H1 (cell line): ENCODE results near the gene ADARB2. TPM values are rescaled to one million over a fixed set of nuclear protein-coding genes. Genes with fewer than 3 reads are reported as not detected.

Source experiments
- CTCF ChIA-PET: fragments of 300-600 bp; sonication (Branson Sonifier 250); formaldehyde crosslinking; loops from one replicate; lab custom pipeline; 2021; ENCODE audit not compliant: partially characterized antibody; lab: Charles Lee
- POLR2A ChIA-PET: fragments of 300-600 bp; sonication (Branson Sonifier 250); formaldehyde crosslinking; loops from one replicate; lab custom pipeline; 2021; ENCODE audit warnings: inconsistent platforms; ENCODE audit not compliant: partially characterized antibody; lab: Charles Lee
- DNase-seq, 2 experiments: peaks; one replicate each; pipeline versions ENCODE4 v3.0.0 to v3.0.0-alpha.2; 2010 to 2022; ENCODE audit warnings: low spot score in 2 of 2, low read depth in 1 of 2, mixed read lengths in 1 of 2
- FAIRE-seq: peaks from 2 replicates; lab custom pipeline; 2011; peaks lifted over from hg19 to GRCh38; lab: Jason Lieb, UNC
- H2AFZ ChIP-seq: 2 replicates; pipeline ENCODE4 v1.8.1; 2012; ENCODE audit warnings: low read length, inconsistent platforms
- H2AK5ac ChIP-seq: 2 replicates; pipeline ENCODE4 v1.6.1; 2013; ENCODE audit warnings: low read depth, low read length
- H2BK120ac ChIP-seq: replicated peaks from 2 replicates; pipeline ENCODE3; 2013; ENCODE audit warnings: low read depth, low read length, inconsistent platforms
- H2BK12ac ChIP-seq: 2 replicates; pipeline ENCODE4 v1.6.1; 2013; ENCODE audit warnings: low read depth, low read length
- H2BK15ac ChIP-seq: 2 replicates; pipeline ENCODE4 v1.6.1; 2013; ENCODE audit warnings: low read length
- H2BK20ac ChIP-seq: 2 replicates; pipeline ENCODE4 v1.6.1; 2013; ENCODE audit warnings: low read length
- H2BK5ac ChIP-seq: 2 replicates; pipeline ENCODE4 v1.6.1; 2013; ENCODE audit warnings: low read depth, low read length
- H3K14ac ChIP-seq: 2 replicates; pipeline ENCODE4 v1.6.1; 2013; ENCODE audit warnings: inconsistent platforms; ENCODE audit not compliant: insufficient read length
- H3K18ac ChIP-seq: 2 replicates; pipeline ENCODE4 v1.6.1; 2013; ENCODE audit warnings: low read length; ENCODE audit errors: extremely low read depth
- H3K23ac ChIP-seq: 2 replicates; pipeline ENCODE4 v1.6.1; 2013; ENCODE audit warnings: inconsistent platforms; ENCODE audit not compliant: insufficient read length
- H3K23me2 ChIP-seq: 2 replicates; pipeline ENCODE4 v1.6.1; 2013; ENCODE audit warnings: low read depth, low read length
- H3K27ac ChIP-seq: 2 replicates; pipeline ENCODE4 v1.6.1; 2011; ENCODE audit warnings: low read depth, low read length, inconsistent platforms
- H3K27me3 ChIP-seq, 4 experiments: replicated peaks in 1 of 4; 1 replicate in 1 of 4; 2 replicates in 3 of 4; pipeline versions ENCODE4 v1.6.1 to v1.8.1; 2011 to 2013; ENCODE audit warnings: low read length in 3 of 4, mild to moderate bottlenecking in 3 of 4, inconsistent platforms in 2 of 4, mixed read lengths in 2 of 4, moderate library complexity in 1 of 4; ENCODE audit not compliant: control insufficient read depth in 3 of 4, insufficient read depth in 3 of 4; ENCODE audit errors: extremely low read depth in 1 of 4
- H3K36me3 ChIP-seq, 4 experiments: 2 replicates each; pipeline versions ENCODE4 v1.6.1 to v1.8.1; 2011 to 2013; ENCODE audit warnings: mild to moderate bottlenecking in 4 of 4, low read length in 3 of 4, moderate library complexity in 2 of 4, control low read depth in 1 of 4, inconsistent platforms in 1 of 4; ENCODE audit not compliant: insufficient read depth in 4 of 4, control insufficient read depth in 2 of 4
- H3K4ac ChIP-seq: replicated peaks from 2 replicates; pipeline ENCODE3; 2013; ENCODE audit warnings: low read length, low read depth, mixed read lengths, inconsistent platforms; ENCODE audit not compliant: insufficient read length
- H3K4me1 ChIP-seq, 4 experiments: replicated peaks in 1 of 4; 1 replicate in 1 of 4; 2 replicates in 3 of 4; pipeline versions ENCODE4 v1.6.1 to v1.8.1; 2011 to 2013; ENCODE audit warnings: low read length in 3 of 4, inconsistent platforms in 2 of 4, mixed read lengths in 1 of 4; ENCODE audit not compliant: insufficient read depth in 4 of 4, control insufficient read depth in 3 of 4
- H3K4me2 ChIP-seq, 2 experiments: 2 replicates each; pipeline versions ENCODE4 v1.6.1 to v1.8.1; 2011 to 2013; ENCODE audit warnings: low read depth in 2 of 2, low read length in 2 of 2, control low read depth in 1 of 2, inconsistent platforms in 1 of 2, mild to moderate bottlenecking in 1 of 2; ENCODE audit not compliant: insufficient read depth in 1 of 2
- H3K4me3 ChIP-seq, 4 experiments: fragments of 200-600, 300-600 bp in 1 of 4; sonication (generic), shearing (Covaris generic), sonication (Bioruptor Twin) in 1 of 4; 2 replicates each; pipeline versions ENCODE4 v1.5.1 to v1.8.1; 2011 to 2016; ENCODE audit warnings: low read length in 4 of 4, low read depth in 3 of 4, control low read depth in 2 of 4, inconsistent platforms in 2 of 4, mild to moderate bottlenecking in 2 of 4, mixed read lengths in 1 of 4, moderate library complexity in 1 of 4; ENCODE audit not compliant: insufficient read depth in 2 of 4; ENCODE audit errors: extremely low read depth in 1 of 4
- H3K56ac ChIP-seq: replicated peaks from 2 replicates; pipeline ENCODE3; 2013; ENCODE audit warnings: low read depth, mild to moderate bottlenecking, mixed read lengths, low read length, inconsistent platforms; ENCODE audit not compliant: insufficient read length
- H3K79me1 ChIP-seq: 2 replicates; pipeline ENCODE4 v1.6.1; 2013; ENCODE audit warnings: low read depth, low read length, control low read depth
- H3K79me2 ChIP-seq, 2 experiments: 2 replicates each; pipeline versions ENCODE4 v1.6.1 to v1.8.1; 2012 to 2013; ENCODE audit warnings: low read length in 2 of 2, mild to moderate bottlenecking in 2 of 2, inconsistent platforms in 1 of 2; ENCODE audit not compliant: insufficient read depth in 2 of 2, control insufficient read depth in 1 of 2
- H3K9ac ChIP-seq, 4 experiments: replicated peaks in 1 of 4; 1 replicate in 1 of 4; 2 replicates in 3 of 4; pipeline versions ENCODE4 v1.6.1 to v1.8.1; 2011 to 2013; ENCODE audit warnings: low read depth in 3 of 4, low read length in 3 of 4, control low read depth in 2 of 4, mild to moderate bottlenecking in 2 of 4, moderate library complexity in 2 of 4, inconsistent platforms in 1 of 4; ENCODE audit errors: extremely low read depth in 1 of 4
- H3K9me3 ChIP-seq, 2 experiments: 2 replicates each; pipeline versions ENCODE4 v1.6.1 to v1.8.1; 2012 to 2013; ENCODE audit warnings: mild to moderate bottlenecking in 2 of 2, moderate library complexity in 2 of 2, control low read depth in 1 of 2, inconsistent platforms in 1 of 2, low read depth in 1 of 2, low read length in 1 of 2, mixed read lengths in 1 of 2; ENCODE audit not compliant: insufficient read depth in 2 of 2
- H4K20me1 ChIP-seq, 2 experiments: replicated peaks in 1 of 2; 2 replicates each; pipeline versions ENCODE3 to v1.8.1; 2011 to 2013; ENCODE audit warnings: inconsistent platforms in 2 of 2, low read length in 2 of 2, mild to moderate bottlenecking in 1 of 2; ENCODE audit not compliant: insufficient read depth in 2 of 2, control insufficient read depth in 1 of 2
- H4K5ac ChIP-seq: 2 replicates; pipeline ENCODE4 v1.6.1; 2013; ENCODE audit warnings: low read length, low read depth, mixed read lengths, inconsistent platforms; ENCODE audit not compliant: insufficient read length
- H4K8ac ChIP-seq: 2 replicates; pipeline ENCODE4 v1.8.0; 2013; ENCODE audit warnings: mild to moderate bottlenecking, moderate library complexity, low read length, inconsistent platforms; ENCODE audit not compliant: insufficient read depth; ENCODE audit errors: extremely low read depth
- H4K91ac ChIP-seq: replicated peaks from 2 replicates; pipeline ENCODE3; 2013; ENCODE audit warnings: low read length, mixed read lengths, inconsistent platforms; ENCODE audit not compliant: insufficient read length
- ATF2 ChIP-seq: IDR thresholded peaks from 2 replicates; pipeline ENCODE4 v1.6.1; 2012; ENCODE audit warnings: low read length, inconsistent platforms
- BCL11A ChIP-seq, 2 experiments: IDR thresholded peaks; one replicate each; pipeline ENCODE4 v1.6.1; 2011; ENCODE audit warnings: low read depth in 2 of 2, low read length in 2 of 2, mild to moderate bottlenecking in 2 of 2
- CHD2 ChIP-seq: IDR thresholded peaks from 2 replicates; pipeline ENCODE4 v1.6.1; 2012; ENCODE audit warnings: low read length, improper control_type of control experiment
- CTBP2 ChIP-seq: IDR thresholded peaks from 2 replicates; pipeline ENCODE4 v1.7.0; 2011; ENCODE audit warnings: borderline replicate concordance, mild to moderate bottlenecking, moderate library complexity, mixed read lengths, low read length; ENCODE audit not compliant: insufficient read depth, insufficient read length
- E2F6 ChIP-seq: IDR thresholded peaks from 2 replicates; pipeline ENCODE4 v1.6.1; 2012; ENCODE audit warnings: inconsistent platforms
- EP300 ChIP-seq, 2 experiments: IDR thresholded peaks; 1 replicate in 1 of 2; 2 replicates in 1 of 2; pipeline ENCODE4 v1.6.1; 2011 to 2012; ENCODE audit warnings: low read depth in 2 of 2, low read length in 2 of 2, mild to moderate bottlenecking in 2 of 2, borderline replicate concordance in 1 of 2, inconsistent platforms in 1 of 2, moderate library complexity in 1 of 2
- FOSL1 ChIP-seq: IDR thresholded peaks from 2 replicates; pipeline ENCODE4 v1.6.1; 2011; ENCODE audit warnings: mild to moderate bottlenecking, low read depth, low read length, moderate library complexity; ENCODE audit not compliant: insufficient read depth
- MAX ChIP-seq: IDR thresholded peaks from 2 replicates; pipeline ENCODE4 v1.6.1; 2012; ENCODE audit warnings: inconsistent platforms
- POLR2A ChIP-seq, 2 experiments: IDR thresholded peaks; 1 replicate in 1 of 2; 2 replicates in 1 of 2; pipeline ENCODE4 v1.6.1; 2011; ENCODE audit warnings: low read depth in 2 of 2, low read length in 2 of 2, mild to moderate bottlenecking in 2 of 2; ENCODE audit errors: control extremely low read depth in 1 of 2
- POU5F1 ChIP-seq: IDR thresholded peaks from 2 replicates; pipeline ENCODE4 v1.6.1; 2011; ENCODE audit warnings: low read depth, mild to moderate bottlenecking, low read length, moderate library complexity
- SP2 ChIP-seq: IDR thresholded peaks from 2 replicates; pipeline ENCODE4 v1.6.1; 2012; ENCODE audit warnings: mild to moderate bottlenecking, low read length, inconsistent platforms
- TBP ChIP-seq: IDR thresholded peaks from 2 replicates; pipeline ENCODE4 v1.6.1; 2011; ENCODE audit warnings: low read depth, low read length, improper control_type of control experiment
- WGBS, 2 experiments: shearing (Covaris generic) in 1 of 2; methylation state at CpG; one replicate each; pipeline versions ENCODE4 v1.1.6 to v1.1.7; 2013 to 2015; ENCODE audit warnings: low lambda C conversion rate in 2 of 2, mixed read lengths in 2 of 2, inconsistent platforms in 1 of 2, low coverage in 1 of 2, missing lambda C conversion rate in 1 of 2; ENCODE audit not compliant: insufficient replicate concordance in 2 of 2, insufficient coverage in 1 of 2, insufficient read length in 1 of 2; ENCODE audit errors: extremely low coverage in 1 of 2, missing lambda C conversion rate in 1 of 2; 5-methylcytosine and 5-hydroxymethylcytosine counted together
- polyA plus RNA-seq, 7 experiments: library from polyadenylated mRNA; depleted of rRNA in 3 of 7; stranded (reverse) in 5 of 7; unstranded in 2 of 7; fragments of >200 nt in 5 of 7; fragments of 200-250 nt in 2 of 7; gene quantifications; 1 replicate in 5 of 7; 2 replicates in 1 of 7; 4 replicates in 1 of 7; pipeline versions ENCODE4 v1.2.1 to v1.2.3, GENCODE V29; 2011 to 2013; ENCODE audit warnings: missing spikeins in 2 of 7, mixed read lengths in 2 of 7
- total RNA-seq: library from RNA; stranded (reverse); fragmentation: NEBNext Ultra II Directional; extraction: Animal tissue kit (Norgen Biotek cat#: 25700); gene quantifications from 2 replicates; pipeline ENCODE4 v1.2.1, GENCODE V29; 2021

ADARB2 gene
- total and polyA plus RNA-seq, 2 of the 8 experiments (the other 6 are each of a cell fraction or from before 2014, with no cell fraction given), result 2.2 to 2.8 TPM

- Histone ChIP-seq H2BK20ac (no peak overlapping the region), H2AFZ (no peak overlapping the region), H4K5ac (no peak overlapping the region), H3K23ac (no peak overlapping the region), H4K8ac (no peak overlapping the region), H3K79me2 (no peaks in the 10 kb centered on the region), H2BK15ac (no peak overlapping the region), H2AK5ac (no peak overlapping the region), H2BK12ac (no peak overlapping the region), H3K4ac (no peak overlapping the region), H4K91ac (no peak overlapping the region), H3K23me2 (no peaks in the 10 kb centered on the region), H3K36me3 (no peaks in the 10 kb centered on the region), H3K9ac (no peak overlapping the region), H3K79me1 (no peaks in the 10 kb centered on the region), H2BK120ac (no peak overlapping the region), H3K4me1 (peaks cover 1 to 9% (median 5%) of the 10 kb centered on the region in 4 experiments), H3K56ac (no peak overlapping the region), H3K4me2 (no peak overlapping the region), H3K4me3 (no peak overlapping the region), H3K14ac (no peak overlapping the region), H3K18ac (no peak overlapping the region), H4K20me1 (no peaks in the 10 kb centered on the region), H3K27ac (no peak overlapping the region), H3K27me3 (no peaks in the 10 kb centered on the region), H3K9me3 (no peaks in the 10 kb centered on the region), H2BK5ac (no peak overlapping the region)
- POLR2A ChIA-PET, result interaction anchor here (0.6 kb wide), 1 partner anchor 1109 kb away, joined by 3 read pairs; no protein-coding TSS in a partner anchor
- 88% methylated on average over 6 of the region's 6 CpGs; no CpG with 5 or more reads in 1 of the 2 experiments for WGBS, 2 experiments
- DNase-seq (peak in 1 of 2 experiments; percentile 16), FAIRE-seq (no peak)
- CTCF ChIA-PET, result interaction anchor here (1.2 to 1.3 kb wide), 2 partner anchors 37 to 123 kb away, joined by 3 to 6 read pairs; no protein-coding TSS in a partner anchor
- no peak for TF ChIP-seq TBP
- TF ChIP-seq BCL11A (IDR thresholded peaks at IDR 0.05; ENCODE audit: low read depth in 2 of 2, low read length in 2 of 2), result no peak
- TF ChIP-seq SP2, result no peak
- TF ChIP-seq POU5F1, result no peak
- TF ChIP-seq MAX, result no peak
- no peak for TF ChIP-seq CTBP2
- TF ChIP-seq POLR2A (IDR thresholded peaks at IDR 0.05; ENCODE audit: control extremely low read depth in 1 of 2, low read depth in 2 of 2, low read length in 2 of 2), result no peak
- TF ChIP-seq EP300 (IDR thresholded peaks at IDR 0.05; ENCODE audit: borderline replicate concordance in 1 of 2, low read depth in 2 of 2, low read length in 2 of 2), result no peak
- no peak for TF ChIP-seq FOSL1
- TF ChIP-seq E2F6, result no peak
- no peak for TF ChIP-seq CHD2
- TF ChIP-seq ATF2, result no peak
Measured at GRCh38 chr10:1366322-1366691, 371.0 kb downstream of the ADARB2 start.
